PFSK-1 (cell line): Measurements from ENCODE around the gene BAZ2A.

ENCODE experiments used
- FOXP2 ChIP-seq: optimal IDR thresholded peaks from 2 replicates; pipeline ENCODE3; 2011; ENCODE audit warnings: borderline replicate concordance, control low read depth, inconsistent platforms; ENCODE audit not compliant: insufficient read depth; ENCODE audit errors: extremely low read length, extremely low read depth
- POLR2AphosphoS5 ChIP-seq: IDR thresholded peaks from 2 replicates; pipeline ENCODE4 v1.6.1; 2012; ENCODE audit warnings: low read depth, mild to moderate bottlenecking, control low read depth, low read length, moderate library complexity
- REST ChIP-seq, 2 experiments: IDR thresholded peaks; 2 replicates each; pipeline versions ENCODE4 v1.6.1 to v1.8.0; 2011 to 2012; ENCODE audit warnings: low read depth in 2 of 2, low read length in 2 of 2, control low read depth in 1 of 2, inconsistent platforms in 1 of 2, mild to moderate bottlenecking in 1 of 2, moderate library complexity in 1 of 2; ENCODE audit not compliant: insufficient read depth in 1 of 2
- SIN3A ChIP-seq: IDR thresholded peaks from 2 replicates; pipeline ENCODE4 v1.6.1; 2012; ENCODE audit warnings: mild to moderate bottlenecking, low read length, moderate library complexity, borderline replicate concordance; ENCODE audit not compliant: insufficient read depth
- TAF1 ChIP-seq: IDR thresholded peaks from 2 replicates; pipeline ENCODE4 v1.6.1; 2012; ENCODE audit warnings: low read length, control low read depth, borderline replicate concordance; ENCODE audit not compliant: insufficient read depth

- TF ChIP-seq POLR2AphosphoS5, result peak; percentile 18; the same call in 1 of the 2 replicates
- TF ChIP-seq REST (IDR thresholded peaks at IDR 0.05; ENCODE audit: insufficient read depth in 1 of 2, low read depth in 2 of 2, low read length in 2 of 2), result no peak
- no peak for TF ChIP-seq TAF1
- peak; percentile 70; the same call in 1 of the 2 replicates for TF ChIP-seq SIN3A
- TF ChIP-seq FOXP2, result peak; percentile 91
These were observed at the start of gene BAZ2A for GRCh38 chr12:56630180-56630632.
